SU-DHL-6 (cell line): Measurements from ENCODE around the gene GAB2.

Experiments
- H2AFZ ChIP-seq: fragments of 200-600 bp; sonication (generic); 2 replicates; pipeline ENCODE4 v1.6.1; 2014; ENCODE audit warnings: low read depth, mild to moderate bottlenecking, moderate library complexity, mixed read lengths, antibody characterized with exemption, low read length; ENCODE audit not compliant: severe bottlenecking
- H3F3A ChIP-seq: fragments of 200-600 bp; shearing (Covaris generic); 2 replicates; pipeline ENCODE4 v1.6.0; 2016; ENCODE audit warnings: antibody characterized with exemption, mild to moderate bottlenecking; ENCODE audit not compliant: insufficient read depth
- H3K27ac ChIP-seq: fragments of 200-600 bp; sonication (generic); 2 replicates; pipeline ENCODE4 v1.5.1; 2016; ENCODE audit warnings: low read depth, mild to moderate bottlenecking, low read length, moderate library complexity, mixed read lengths
- H3K27me3 ChIP-seq: fragments of 200-600 bp; sonication (generic), shearing (Covaris generic); 2 replicates; pipeline ENCODE4 v1.6.0; 2014; ENCODE audit warnings: mild to moderate bottlenecking, low read length
- H3K36me3 ChIP-seq: fragments of 200-600 bp; sonication (generic); 2 replicates; pipeline ENCODE4 v1.6.1; 2014; ENCODE audit warnings: mild to moderate bottlenecking, low read length, mixed read lengths
- H3K4me2 ChIP-seq: fragments of 300-600, 200-600 bp; shearing (Covaris generic), sonication (generic); 2 replicates; pipeline ENCODE4 v1.6.0; 2014; ENCODE audit warnings: low read length, low read depth, mild to moderate bottlenecking; ENCODE audit not compliant: poor library complexity, severe bottlenecking
- H3K4me3 ChIP-seq: fragments of 200-600 bp; sonication (generic); 2 replicates; pipeline ENCODE4 v1.5.1; 2014; ENCODE audit warnings: antibody characterized with exemption, low read length, mild to moderate bottlenecking, mixed read lengths; ENCODE audit not compliant: insufficient read depth, poor library complexity, severe bottlenecking
- H3K79me2 ChIP-seq: fragments of 200-600 bp; sonication (generic); 2 replicates; pipeline ENCODE4 v1.6.1; 2014; ENCODE audit warnings: mild to moderate bottlenecking, low read length, moderate library complexity; ENCODE audit not compliant: insufficient read depth
- H3K9ac ChIP-seq: fragments of 200-600 bp; sonication (generic); 2 replicates; pipeline ENCODE4 v1.7.0; 2014; ENCODE audit warnings: mild to moderate bottlenecking, low read length
- H3K9me2 ChIP-seq: fragments of 200-600 bp; sonication (generic); replicated peaks from 2 replicates; pipeline ENCODE4 v1.6.1; 2014; ENCODE audit warnings: low read length; ENCODE audit not compliant: insufficient read depth
- H3K9me3 ChIP-seq: fragments of 200-600 bp; sonication (generic); 2 replicates; pipeline ENCODE4 v1.6.1; 2014; ENCODE audit warnings: low read length, mixed read lengths; ENCODE audit not compliant: insufficient read depth
- H4K20me1 ChIP-seq: fragments of 200-600 bp; sonication (generic); 2 replicates; pipeline ENCODE4 v1.6.1; 2014; ENCODE audit warnings: low read depth, mild to moderate bottlenecking, antibody characterized with exemption, low read length, moderate library complexity, mixed read lengths
- EZH2phosphoT487 ChIP-seq: fragments of 200-600 bp; sonication (generic), shearing (Covaris generic); conservative IDR thresholded peaks from 2 replicates; pipeline ENCODE4 v1.6.1; 2018; ENCODE audit warnings: mild to moderate bottlenecking, antibody characterized with exemption, low read length, moderate library complexity, mixed read lengths
- TF ChIP-seq, protein P1 (sequence below): fragments of 200-600 bp; sonication (generic); IDR thresholded peaks from one replicate; pipeline ENCODE4 v1.5.1; 2017; ENCODE audit warnings: antibody characterized with exemption, mild to moderate bottlenecking, low read length, moderate library complexity; ENCODE audit not compliant: insufficient read depth, poor library complexity, severe bottlenecking

The GAB2 gene

DNA sequence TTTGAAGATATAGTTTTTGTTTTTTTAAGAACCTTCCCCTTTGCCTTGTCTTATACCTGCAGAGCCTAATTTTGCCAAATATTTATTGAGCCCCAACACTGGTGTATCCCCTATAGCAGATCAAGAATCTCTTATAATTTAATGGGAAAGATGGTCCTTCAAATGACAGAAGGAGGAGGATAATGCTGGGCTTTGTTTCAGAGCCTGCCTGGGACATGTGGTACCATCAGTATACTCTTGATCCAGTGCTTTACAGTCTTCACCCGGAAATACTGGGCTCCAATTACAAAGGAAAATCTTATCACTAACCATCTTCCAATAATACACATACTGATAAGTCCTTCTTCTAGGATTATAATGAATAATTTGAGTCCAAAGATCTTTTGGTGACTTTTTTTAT is 84.7 kb downstream of the GAB2 start:
- no peak overlapping the region for H3K4me3 ChIP-seq
- no peak overlapping the region for H2AFZ ChIP-seq
- no peaks in the 10 kb centered on the region for H3K9me3 ChIP-seq
- H3F3A ChIP-seq, result no peaks in the 10 kb centered on the region
- no peaks in the 10 kb centered on the region for H3K79me2 ChIP-seq
- no peaks in the 10 kb centered on the region for H3K36me3 ChIP-seq
- TF ChIP-seq, protein P1, sequence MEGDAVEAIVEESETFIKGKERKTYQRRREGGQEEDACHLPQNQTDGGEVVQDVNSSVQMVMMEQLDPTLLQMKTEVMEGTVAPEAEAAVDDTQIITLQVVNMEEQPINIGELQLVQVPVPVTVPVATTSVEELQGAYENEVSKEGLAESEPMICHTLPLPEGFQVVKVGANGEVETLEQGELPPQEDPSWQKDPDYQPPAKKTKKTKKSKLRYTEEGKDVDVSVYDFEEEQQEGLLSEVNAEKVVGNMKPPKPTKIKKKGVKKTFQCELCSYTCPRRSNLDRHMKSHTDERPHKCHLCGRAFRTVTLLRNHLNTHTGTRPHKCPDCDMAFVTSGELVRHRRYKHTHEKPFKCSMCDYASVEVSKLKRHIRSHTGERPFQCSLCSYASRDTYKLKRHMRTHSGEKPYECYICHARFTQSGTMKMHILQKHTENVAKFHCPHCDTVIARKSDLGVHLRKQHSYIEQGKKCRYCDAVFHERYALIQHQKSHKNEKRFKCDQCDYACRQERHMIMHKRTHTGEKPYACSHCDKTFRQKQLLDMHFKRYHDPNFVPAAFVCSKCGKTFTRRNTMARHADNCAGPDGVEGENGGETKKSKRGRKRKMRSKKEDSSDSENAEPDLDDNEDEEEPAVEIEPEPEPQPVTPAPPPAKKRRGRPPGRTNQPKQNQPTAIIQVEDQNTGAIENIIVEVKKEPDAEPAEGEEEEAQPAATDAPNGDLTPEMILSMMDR, result no peak
- TF ChIP-seq EZH2phosphoT487, result no peak
- no peaks in the 10 kb centered on the region for H4K20me1 ChIP-seq
- H3K27me3 ChIP-seq, result no peaks in the 10 kb centered on the region
- H3K27ac ChIP-seq, result no peak overlapping the region
- H3K4me2 ChIP-seq, result no peak overlapping the region
- H3K9me2 ChIP-seq, result no peaks in the 10 kb centered on the region
- no peak overlapping the region for H3K9ac ChIP-seq

DNA sequence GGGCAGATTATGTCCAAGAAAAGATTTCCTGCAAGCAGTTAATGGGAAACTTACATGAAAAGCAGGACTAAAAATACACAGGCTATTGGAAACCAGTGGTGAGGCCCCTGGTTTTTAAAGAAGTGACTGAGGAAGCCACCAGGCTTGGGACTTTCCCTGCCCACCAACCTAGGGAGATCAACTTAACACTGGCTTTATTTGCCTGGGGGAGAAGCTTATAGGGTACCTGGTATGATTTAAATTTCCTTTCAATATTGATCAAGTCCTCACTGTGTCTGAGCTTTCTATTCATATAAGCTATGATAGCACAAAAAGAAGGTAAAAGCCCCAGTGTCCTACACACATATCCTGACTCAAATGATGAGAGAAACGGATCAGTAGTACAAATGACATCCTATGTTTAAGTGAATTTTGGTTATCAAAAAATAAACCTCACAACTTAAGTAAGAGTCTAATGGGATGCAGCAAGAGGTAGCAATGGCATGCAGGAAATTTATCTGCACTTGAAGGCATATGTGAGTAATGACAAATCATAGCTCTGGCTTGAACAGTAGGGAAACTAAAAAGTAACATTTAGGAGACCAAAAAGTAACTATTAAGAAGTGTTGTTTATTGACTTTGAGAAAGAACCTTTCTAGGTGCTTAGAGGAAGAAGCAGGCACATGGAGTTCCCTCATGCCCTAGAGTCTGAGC is 85.3 kb downstream of the GAB2 start:
- no peak overlapping the region for H3K4me2 ChIP-seq
- H3K4me3 ChIP-seq, result no peak overlapping the region
- no peaks in the 10 kb centered on the region for H3F3A ChIP-seq
- H2AFZ ChIP-seq, result no peak overlapping the region
- H3K9ac ChIP-seq, result no peak overlapping the region
- no peaks in the 10 kb centered on the region for H3K36me3 ChIP-seq
- no peaks in the 10 kb centered on the region for H3K27me3 ChIP-seq
- no peaks in the 10 kb centered on the region for H3K9me2 ChIP-seq
- no peak overlapping the region for H3K27ac ChIP-seq
- TF ChIP-seq, protein P1, result no peak
- no peak for TF ChIP-seq EZH2phosphoT487
- H4K20me1 ChIP-seq, result no peaks in the 10 kb centered on the region
- H3K9me3 ChIP-seq, result no peaks in the 10 kb centered on the region
- H3K79me2 ChIP-seq, result no peaks in the 10 kb centered on the region

DNA sequence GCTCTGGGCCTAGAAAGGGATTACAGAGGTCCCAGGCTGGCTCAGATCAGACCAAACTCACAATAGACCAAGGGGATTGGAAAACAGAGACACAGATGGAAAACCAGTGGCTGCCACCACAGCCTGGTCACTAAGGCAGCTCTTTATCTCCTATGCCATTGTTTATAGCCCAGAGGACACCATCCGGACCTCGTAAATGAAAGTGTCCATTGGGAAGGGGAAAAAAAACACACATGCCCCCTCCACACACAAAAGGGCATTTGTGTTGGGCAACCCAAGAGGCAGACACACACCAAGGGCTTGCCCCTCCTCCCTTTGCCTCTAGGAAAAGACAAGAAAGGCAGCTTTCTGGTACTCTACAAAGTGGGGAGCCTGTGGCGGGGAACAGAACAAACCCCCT is 85.9 kb downstream of the GAB2 start:
- H3K36me3 ChIP-seq, result no peaks in the 10 kb centered on the region
- H3K4me2 ChIP-seq, result no peak overlapping the region
- TF ChIP-seq, protein P1, result no peak
- no peak for TF ChIP-seq EZH2phosphoT487
- no peak overlapping the region for H3K9ac ChIP-seq
- no peaks in the 10 kb centered on the region for H4K20me1 ChIP-seq
- no peaks in the 10 kb centered on the region for H3F3A ChIP-seq
- no peaks in the 10 kb centered on the region for H3K27me3 ChIP-seq
- H2AFZ ChIP-seq, result no peak overlapping the region
- no peak overlapping the region for H3K4me3 ChIP-seq
- H3K9me2 ChIP-seq, result no peaks in the 10 kb centered on the region
- no peaks in the 10 kb centered on the region for H3K79me2 ChIP-seq
- no peaks in the 10 kb centered on the region for H3K9me3 ChIP-seq
- H3K27ac ChIP-seq, result no peak overlapping the region
